ENCODE data around the gene EIF2AK3. TPM values are rescaled to one million over a fixed set of nuclear protein-coding genes. Genes with fewer than 3 reads are reported as not detected.

EIF2AK3 gene
- total and polyA plus RNA-seq, 2 of the 13 experiments (the other 11 are each of a cell fraction or from before 2014, with no cell fraction given), result 10.3 to 30.6 TPM

DNA sequence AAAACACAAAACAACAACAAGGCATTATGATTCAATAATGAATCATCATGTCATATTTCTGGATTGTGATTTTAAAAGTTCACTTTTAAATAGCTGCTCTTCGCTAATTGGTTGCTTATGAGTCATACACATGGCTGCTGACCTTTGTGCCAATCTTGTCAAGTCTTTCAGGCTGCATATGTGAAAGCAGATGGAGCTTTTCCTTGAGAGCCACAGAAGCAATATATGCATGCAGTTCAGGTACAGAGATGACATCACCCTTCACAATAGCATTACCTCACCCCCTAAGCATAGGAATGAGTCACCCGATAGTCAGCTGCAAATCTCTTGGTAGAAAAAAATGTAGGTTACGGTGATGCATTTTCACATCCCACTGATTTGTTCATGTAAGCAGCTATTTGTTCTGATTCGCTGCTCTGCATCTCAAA is 27.2 kb downstream of the EIF2AK3 start (continued):
- TF ChIP-seq, protein P1, sequence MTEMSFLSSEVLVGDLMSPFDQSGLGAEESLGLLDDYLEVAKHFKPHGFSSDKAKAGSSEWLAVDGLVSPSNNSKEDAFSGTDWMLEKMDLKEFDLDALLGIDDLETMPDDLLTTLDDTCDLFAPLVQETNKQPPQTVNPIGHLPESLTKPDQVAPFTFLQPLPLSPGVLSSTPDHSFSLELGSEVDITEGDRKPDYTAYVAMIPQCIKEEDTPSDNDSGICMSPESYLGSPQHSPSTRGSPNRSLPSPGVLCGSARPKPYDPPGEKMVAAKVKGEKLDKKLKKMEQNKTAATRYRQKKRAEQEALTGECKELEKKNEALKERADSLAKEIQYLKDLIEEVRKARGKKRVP (CRISPR knock-in tag; IDR thresholded peaks at IDR 0.05), result peak in 1 of 2 experiments; percentile 63; a peak in 2 of 4 replicates
- TF ChIP-seq, protein P2, sequence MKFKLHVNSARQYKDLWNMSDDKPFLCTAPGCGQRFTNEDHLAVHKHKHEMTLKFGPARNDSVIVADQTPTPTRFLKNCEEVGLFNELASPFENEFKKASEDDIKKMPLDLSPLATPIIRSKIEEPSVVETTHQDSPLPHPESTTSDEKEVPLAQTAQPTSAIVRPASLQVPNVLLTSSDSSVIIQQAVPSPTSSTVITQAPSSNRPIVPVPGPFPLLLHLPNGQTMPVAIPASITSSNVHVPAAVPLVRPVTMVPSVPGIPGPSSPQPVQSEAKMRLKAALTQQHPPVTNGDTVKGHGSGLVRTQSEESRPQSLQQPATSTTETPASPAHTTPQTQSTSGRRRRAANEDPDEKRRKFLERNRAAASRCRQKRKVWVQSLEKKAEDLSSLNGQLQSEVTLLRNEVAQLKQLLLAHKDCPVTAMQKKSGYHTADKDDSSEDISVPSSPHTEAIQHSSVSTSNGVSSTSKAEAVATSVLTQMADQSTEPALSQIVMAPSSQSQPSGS (CRISPR knock-in tag; IDR thresholded peaks at IDR 0.05), result peak; percentile 98
- TF ChIP-seq KMT2B (CRISPR knock-in tag; IDR thresholded peaks at IDR 0.05), result 0 out of 2 replicates have a peak, but pooled peaks have one; percentile 25
- TF ChIP-seq ATF1 (CRISPR knock-in tag; IDR thresholded peaks at IDR 0.05), result 0 out of 2 replicates have a peak, but pooled peaks have one; percentile 34
- TF ChIP-seq ATF7 (IDR thresholded peaks at IDR 0.05), result peak; percentile 99
- TF ChIP-seq ATF7 (CRISPR knock-in tag; IDR thresholded peaks at IDR 0.05), result peak; percentile 67; the same call in 1 of the 2 replicates
- TF ChIP-seq, protein P3, sequence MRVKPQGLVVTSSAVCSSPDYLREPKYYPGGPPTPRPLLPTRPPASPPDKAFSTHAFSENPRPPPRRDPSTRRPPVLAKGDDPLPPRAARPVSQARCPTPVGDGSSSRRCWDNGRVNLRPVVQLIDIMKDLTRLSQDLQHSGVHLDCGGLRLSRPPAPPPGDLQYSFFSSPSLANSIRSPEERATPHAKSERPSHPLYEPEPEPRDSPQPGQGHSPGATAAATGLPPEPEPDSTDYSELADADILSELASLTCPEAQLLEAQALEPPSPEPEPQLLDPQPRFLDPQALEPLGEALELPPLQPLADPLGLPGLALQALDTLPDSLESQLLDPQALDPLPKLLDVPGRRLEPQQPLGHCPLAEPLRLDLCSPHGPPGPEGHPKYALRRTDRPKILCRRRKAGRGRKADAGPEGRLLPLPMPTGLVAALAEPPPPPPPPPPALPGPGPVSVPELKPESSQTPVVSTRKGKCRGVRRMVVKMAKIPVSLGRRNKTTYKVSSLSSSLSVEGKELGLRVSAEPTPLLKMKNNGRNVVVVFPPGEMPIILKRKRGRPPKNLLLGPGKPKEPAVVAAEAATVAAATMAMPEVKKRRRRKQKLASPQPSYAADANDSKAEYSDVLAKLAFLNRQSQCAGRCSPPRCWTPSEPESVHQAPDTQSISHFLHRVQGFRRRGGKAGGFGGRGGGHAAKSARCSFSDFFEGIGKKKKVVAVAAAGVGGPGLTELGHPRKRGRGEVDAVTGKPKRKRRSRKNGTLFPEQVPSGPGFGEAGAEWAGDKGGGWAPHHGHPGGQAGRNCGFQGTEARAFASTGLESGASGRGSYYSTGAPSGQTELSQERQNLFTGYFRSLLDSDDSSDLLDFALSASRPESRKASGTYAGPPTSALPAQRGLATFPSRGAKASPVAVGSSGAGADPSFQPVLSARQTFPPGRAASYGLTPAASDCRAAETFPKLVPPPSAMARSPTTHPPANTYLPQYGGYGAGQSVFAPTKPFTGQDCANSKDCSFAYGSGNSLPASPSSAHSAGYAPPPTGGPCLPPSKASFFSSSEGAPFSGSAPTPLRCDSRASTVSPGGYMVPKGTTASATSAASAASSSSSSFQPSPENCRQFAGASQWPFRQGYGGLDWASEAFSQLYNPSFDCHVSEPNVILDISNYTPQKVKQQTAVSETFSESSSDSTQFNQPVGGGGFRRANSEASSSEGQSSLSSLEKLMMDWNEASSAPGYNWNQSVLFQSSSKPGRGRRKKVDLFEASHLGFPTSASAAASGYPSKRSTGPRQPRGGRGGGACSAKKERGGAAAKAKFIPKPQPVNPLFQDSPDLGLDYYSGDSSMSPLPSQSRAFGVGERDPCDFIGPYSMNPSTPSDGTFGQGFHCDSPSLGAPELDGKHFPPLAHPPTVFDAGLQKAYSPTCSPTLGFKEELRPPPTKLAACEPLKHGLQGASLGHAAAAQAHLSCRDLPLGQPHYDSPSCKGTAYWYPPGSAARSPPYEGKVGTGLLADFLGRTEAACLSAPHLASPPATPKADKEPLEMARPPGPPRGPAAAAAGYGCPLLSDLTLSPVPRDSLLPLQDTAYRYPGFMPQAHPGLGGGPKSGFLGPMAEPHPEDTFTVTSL (CRISPR knock-in tag; IDR thresholded peaks at IDR 0.05; ENCODE audit: borderline replicate concordance), result peak; percentile 53; the same call in 1 of the 2 replicates
- peak; percentile 37; the same call in 1 of the 2 replicates for TF ChIP-seq CEBPG (CRISPR knock-in tag; IDR thresholded peaks at IDR 0.05)
- TF ChIP-seq HDAC1 (CRISPR knock-in tag; IDR thresholded peaks at IDR 0.05), result peak; percentile 35; the same call in 1 of the 2 replicates
- peak; percentile 24; the same call in 1 of the 2 replicates for TF ChIP-seq RARA (CRISPR knock-in tag; IDR thresholded peaks at IDR 0.05)
- TF ChIP-seq RXRB (CRISPR knock-in tag; IDR thresholded peaks at IDR 0.05; ENCODE audit: borderline replicate concordance), result 0 out of 2 replicates have a peak, but pooled peaks have one; percentile 6
- no peak for TF ChIP-seq FOXP1 (IDR thresholded peaks at IDR 0.05)
- TF ChIP-seq FOXP1 (CRISPR knock-in tag; IDR thresholded peaks at IDR 0.05), result peak; percentile 10; the same call in 1 of the 2 replicates
- TF ChIP-seq, protein P4, sequence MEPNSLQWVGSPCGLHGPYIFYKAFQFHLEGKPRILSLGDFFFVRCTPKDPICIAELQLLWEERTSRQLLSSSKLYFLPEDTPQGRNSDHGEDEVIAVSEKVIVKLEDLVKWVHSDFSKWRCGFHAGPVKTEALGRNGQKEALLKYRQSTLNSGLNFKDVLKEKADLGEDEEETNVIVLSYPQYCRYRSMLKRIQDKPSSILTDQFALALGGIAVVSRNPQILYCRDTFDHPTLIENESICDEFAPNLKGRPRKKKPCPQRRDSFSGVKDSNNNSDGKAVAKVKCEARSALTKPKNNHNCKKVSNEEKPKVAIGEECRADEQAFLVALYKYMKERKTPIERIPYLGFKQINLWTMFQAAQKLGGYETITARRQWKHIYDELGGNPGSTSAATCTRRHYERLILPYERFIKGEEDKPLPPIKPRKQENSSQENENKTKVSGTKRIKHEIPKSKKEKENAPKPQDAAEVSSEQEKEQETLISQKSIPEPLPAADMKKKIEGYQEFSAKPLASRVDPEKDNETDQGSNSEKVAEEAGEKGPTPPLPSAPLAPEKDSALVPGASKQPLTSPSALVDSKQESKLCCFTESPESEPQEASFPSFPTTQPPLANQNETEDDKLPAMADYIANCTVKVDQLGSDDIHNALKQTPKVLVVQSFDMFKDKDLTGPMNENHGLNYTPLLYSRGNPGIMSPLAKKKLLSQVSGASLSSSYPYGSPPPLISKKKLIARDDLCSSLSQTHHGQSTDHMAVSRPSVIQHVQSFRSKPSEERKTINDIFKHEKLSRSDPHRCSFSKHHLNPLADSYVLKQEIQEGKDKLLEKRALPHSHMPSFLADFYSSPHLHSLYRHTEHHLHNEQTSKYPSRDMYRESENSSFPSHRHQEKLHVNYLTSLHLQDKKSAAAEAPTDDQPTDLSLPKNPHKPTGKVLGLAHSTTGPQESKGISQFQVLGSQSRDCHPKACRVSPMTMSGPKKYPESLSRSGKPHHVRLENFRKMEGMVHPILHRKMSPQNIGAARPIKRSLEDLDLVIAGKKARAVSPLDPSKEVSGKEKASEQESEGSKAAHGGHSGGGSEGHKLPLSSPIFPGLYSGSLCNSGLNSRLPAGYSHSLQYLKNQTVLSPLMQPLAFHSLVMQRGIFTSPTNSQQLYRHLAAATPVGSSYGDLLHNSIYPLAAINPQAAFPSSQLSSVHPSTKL (CRISPR knock-in tag; IDR thresholded peaks at IDR 0.05), result peak; percentile 69
